Esophagus muscularis mucosa (tissue), 3 donors: ENCODE data around the gene MRPL28.

ENCODE experiments used
- POLR2AphosphoS5 ChIP-seq, 2 donors: sonication (generic); formaldehyde crosslinking; IDR thresholded peaks; one replicate each; pipeline ENCODE4 v1.6.1; 2017; ENCODE audit warnings: antibody characterized with exemption in 2 of 2
- TF ChIP-seq, protein P1 (sequence below), 3 experiments: fragments of 200-600 bp in 2 of 3; fragments of 450-650 bp in 1 of 3; sonication (generic) in 2 of 3; IDR thresholded peaks; one replicate each; pipeline ENCODE4 v1.5.1; 2017 to 2019; ENCODE audit warnings: antibody characterized with exemption in 3 of 3, mild to moderate bottlenecking in 2 of 3, moderate library complexity in 1 of 3

GRCh38 chr16:414395-415169 is 44.2 kb upstream of the MRPL28 start:
- TF ChIP-seq, protein P1, sequence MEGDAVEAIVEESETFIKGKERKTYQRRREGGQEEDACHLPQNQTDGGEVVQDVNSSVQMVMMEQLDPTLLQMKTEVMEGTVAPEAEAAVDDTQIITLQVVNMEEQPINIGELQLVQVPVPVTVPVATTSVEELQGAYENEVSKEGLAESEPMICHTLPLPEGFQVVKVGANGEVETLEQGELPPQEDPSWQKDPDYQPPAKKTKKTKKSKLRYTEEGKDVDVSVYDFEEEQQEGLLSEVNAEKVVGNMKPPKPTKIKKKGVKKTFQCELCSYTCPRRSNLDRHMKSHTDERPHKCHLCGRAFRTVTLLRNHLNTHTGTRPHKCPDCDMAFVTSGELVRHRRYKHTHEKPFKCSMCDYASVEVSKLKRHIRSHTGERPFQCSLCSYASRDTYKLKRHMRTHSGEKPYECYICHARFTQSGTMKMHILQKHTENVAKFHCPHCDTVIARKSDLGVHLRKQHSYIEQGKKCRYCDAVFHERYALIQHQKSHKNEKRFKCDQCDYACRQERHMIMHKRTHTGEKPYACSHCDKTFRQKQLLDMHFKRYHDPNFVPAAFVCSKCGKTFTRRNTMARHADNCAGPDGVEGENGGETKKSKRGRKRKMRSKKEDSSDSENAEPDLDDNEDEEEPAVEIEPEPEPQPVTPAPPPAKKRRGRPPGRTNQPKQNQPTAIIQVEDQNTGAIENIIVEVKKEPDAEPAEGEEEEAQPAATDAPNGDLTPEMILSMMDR (IDR thresholded peaks at IDR 0.05), result no peak
- no peak for TF ChIP-seq POLR2AphosphoS5 (IDR thresholded peaks at IDR 0.05)
